Measurements from ENCODE around the gene C5orf34.
"Not testable (repeated sequence)": the region's sequence is repeated elsewhere in the genome, so short reads cannot be mapped to it uniquely, and the experiment has no call there.

Gene C5orf34

DNA sequence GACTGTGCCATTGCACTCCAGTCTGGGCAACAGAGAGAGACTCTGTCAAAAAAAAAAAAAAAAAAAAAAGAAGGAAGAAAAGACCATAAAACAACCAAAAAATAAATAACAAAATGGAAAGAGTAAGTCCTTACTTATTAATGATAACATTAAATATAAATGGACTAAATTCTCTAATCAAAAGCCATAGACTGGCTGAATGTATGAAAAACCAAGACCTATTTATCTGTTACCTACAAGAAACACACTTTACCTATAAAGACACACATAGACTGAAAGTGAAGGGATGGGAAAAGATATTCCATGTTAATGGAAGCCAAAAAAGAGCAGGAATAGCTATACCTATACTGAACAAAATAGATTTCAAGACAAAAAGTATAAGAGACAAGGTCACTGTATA is 47.8 kb downstream of the C5orf34 start:
- TF ChIP-seq, protein P1, sequence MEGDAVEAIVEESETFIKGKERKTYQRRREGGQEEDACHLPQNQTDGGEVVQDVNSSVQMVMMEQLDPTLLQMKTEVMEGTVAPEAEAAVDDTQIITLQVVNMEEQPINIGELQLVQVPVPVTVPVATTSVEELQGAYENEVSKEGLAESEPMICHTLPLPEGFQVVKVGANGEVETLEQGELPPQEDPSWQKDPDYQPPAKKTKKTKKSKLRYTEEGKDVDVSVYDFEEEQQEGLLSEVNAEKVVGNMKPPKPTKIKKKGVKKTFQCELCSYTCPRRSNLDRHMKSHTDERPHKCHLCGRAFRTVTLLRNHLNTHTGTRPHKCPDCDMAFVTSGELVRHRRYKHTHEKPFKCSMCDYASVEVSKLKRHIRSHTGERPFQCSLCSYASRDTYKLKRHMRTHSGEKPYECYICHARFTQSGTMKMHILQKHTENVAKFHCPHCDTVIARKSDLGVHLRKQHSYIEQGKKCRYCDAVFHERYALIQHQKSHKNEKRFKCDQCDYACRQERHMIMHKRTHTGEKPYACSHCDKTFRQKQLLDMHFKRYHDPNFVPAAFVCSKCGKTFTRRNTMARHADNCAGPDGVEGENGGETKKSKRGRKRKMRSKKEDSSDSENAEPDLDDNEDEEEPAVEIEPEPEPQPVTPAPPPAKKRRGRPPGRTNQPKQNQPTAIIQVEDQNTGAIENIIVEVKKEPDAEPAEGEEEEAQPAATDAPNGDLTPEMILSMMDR (IDR thresholded peaks at IDR 0.05; ENCODE audit: borderline replicate concordance, insufficient read depth, low read depth, low read length): no peak
- H3K4me3 ChIP-seq (ENCODE audit: low read depth, low read length): no peak overlapping the region

DNA sequence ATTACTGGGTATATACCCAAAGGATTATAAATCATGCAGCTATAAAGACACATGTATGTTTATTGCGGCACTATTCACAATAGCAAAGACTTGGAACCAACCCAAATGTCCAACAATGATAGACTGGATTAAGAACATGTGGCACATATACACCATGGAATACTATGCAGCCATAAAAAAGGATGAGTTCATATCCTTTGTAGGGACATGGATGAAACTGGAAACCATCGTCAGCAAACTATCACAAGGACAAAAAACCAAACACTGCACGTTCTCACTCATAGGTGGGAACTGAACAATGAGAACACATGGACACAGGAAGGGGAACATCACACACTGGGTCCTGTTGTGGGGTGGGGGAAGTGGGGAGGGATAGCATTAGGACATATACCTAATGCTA is 49.5 kb downstream of the C5orf34 start:
- H3K4me3 ChIP-seq (ENCODE audit: low read depth, low read length): not testable (repeated sequence)

DNA sequence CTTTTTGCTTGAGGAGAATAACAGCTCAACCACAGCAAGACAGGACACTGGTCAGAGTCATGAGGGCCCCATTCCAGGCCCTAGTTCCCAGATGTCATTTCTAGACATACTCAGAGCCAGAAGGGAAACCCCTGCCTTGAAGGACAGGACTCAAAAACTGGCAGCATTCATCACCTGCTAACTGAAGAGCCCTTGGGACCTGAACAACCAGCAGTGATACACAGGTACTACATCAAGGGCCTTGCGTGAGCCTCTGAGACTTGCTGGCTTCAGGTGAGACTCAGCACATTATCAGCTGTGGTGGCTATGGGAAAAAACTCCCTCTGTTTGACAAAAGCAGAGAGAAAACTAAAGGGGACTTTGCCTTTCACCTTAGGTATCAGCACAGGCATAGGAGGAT is 53.9 kb downstream of the C5orf34 start:
- TF ChIP-seq, protein P1 (IDR thresholded peaks at IDR 0.05; ENCODE audit: borderline replicate concordance, insufficient read depth, low read depth, low read length): no peak
- H3K4me3 ChIP-seq (ENCODE audit: low read depth, low read length): no peak overlapping the region

DNA sequence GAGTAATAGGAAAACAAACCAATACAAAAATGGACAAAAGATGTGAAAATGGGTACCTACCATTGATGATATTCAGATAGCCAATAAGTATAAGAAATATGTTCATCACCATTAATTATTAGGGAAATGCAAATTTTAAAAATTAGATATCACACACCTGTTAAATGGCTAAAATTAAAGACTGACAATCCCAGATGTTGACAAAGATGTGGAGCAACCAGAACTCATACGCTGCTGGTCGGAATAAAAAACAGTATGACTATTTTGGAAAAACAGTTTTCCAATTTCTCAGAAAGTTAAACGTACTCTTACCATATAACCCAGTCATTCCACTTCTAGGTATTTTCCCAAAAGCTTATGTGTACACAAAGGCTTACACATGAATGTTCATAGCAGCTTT is 58.4 kb downstream of the C5orf34 start:
- H3K4me3 ChIP-seq (ENCODE audit: low read depth, low read length): no peak overlapping the region
- TF ChIP-seq, protein P1 (IDR thresholded peaks at IDR 0.05; ENCODE audit: borderline replicate concordance, insufficient read depth, low read depth, low read length): no peak

DNA sequence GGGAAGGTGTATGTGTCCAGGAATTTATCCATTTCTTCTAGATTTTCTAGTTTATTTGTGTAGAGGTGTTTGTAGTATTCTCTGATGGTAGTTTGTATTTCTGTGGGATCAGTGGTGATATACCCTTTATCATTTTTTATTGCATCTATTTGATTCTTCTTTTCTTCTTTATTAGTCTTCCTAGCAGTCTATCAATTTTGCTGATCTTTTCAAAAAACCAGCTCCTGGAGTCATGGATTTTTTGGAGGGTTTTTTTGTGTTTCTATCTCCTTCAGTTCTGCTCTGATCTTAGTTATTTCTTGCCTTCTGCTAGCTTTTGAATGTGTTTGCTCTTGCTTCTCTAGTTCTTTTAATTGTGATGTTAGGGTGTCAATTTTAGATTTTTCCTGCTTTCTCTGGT is 73.4 kb downstream of the C5orf34 start:
- H3K4me3 ChIP-seq (ENCODE audit: low read depth, low read length): not testable (repeated sequence)

DNA sequence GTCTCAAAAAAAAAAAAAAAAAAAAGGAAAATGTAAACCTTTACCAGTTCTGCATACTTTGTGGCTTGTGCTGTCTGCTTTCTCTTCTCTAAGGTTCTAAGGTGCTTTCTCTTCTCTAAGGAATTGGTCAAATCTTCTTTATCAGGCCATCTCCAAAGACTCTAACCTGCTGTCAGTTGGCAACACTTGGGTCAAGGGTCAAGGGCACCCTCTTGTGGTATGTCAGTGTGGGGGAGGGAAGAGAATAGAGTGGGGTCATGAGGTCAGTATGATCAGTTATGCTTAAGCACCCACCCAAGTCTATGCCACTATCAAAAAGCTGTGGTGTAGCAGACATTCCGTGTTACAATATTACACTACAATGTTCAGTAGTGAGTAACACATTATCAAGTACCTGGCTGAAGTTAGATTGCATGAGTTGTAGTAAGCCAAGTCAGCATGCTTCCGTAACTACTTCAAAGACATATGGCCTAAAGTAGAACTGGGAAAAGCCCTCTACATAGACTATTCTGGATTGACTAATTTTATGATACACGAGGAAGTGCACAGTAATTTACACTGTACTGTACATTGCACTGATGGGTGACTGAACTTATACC is 77.8 kb downstream of the C5orf34 start:
- no peak overlapping the region for H3K4me3 ChIP-seq (ENCODE audit: low read depth, low read length)
- TF ChIP-seq, protein P1 (IDR thresholded peaks at IDR 0.05; ENCODE audit: borderline replicate concordance, insufficient read depth, low read depth, low read length): no peak
